SK-N-SH (cell line): ENCODE results near the gene PRAMEF11.
"Not testable (repeated sequence)": the region's sequence is repeated elsewhere in the genome, so short reads cannot be mapped to it uniquely, and the experiment has no call there.

ENCODE experiments used
- CTCF ChIP-seq: fragments of 200-600 bp; sonication (generic); IDR thresholded peaks from 2 replicates; pipeline ENCODE4 v1.6.1; 2017; ENCODE audit warnings: antibody characterized with exemption, mild to moderate bottlenecking, moderate library complexity
- NRF1 ChIP-seq: IDR thresholded peaks from 2 replicates; pipeline ENCODE4 v1.6.1; 2012; ENCODE audit warnings: low read depth, mild to moderate bottlenecking, low read length
- POLR2AphosphoS5 ChIP-seq: IDR thresholded peaks from 2 replicates; pipeline ENCODE4 v1.6.1; 2012; ENCODE audit warnings: low read depth, low read length
- USF2 ChIP-seq: fragments of 150-350 bp; IDR thresholded peaks from 2 replicates; pipeline ENCODE4 v1.6.1; 2017; ENCODE audit warnings: antibody characterized with exemption, low read length, low read depth, borderline replicate concordance

- TF ChIP-seq CTCF, USF2, NRF1, POLR2AphosphoS5: not testable (repeated sequence)
These were observed 12.1 kb downstream of the PRAMEF11 start for GRCh38 chr1:12819061-12819460.
